HepG2 (cell line): ENCODE results near the gene TBCEL. TPM values are rescaled to one million over a fixed set of nuclear protein-coding genes. Genes with fewer than 3 reads are reported as not detected.

Experiments
- ATAC-seq: fragments of 200-7000 bp; cut with Tn5 transposase; 3 replicates; pipeline ENCODE4 v1.9.1; 2020; ENCODE audit warnings: mild to moderate bottlenecking, moderate library complexity
- BruUV-seq: library from RNA; stranded (reverse); fragments of 400-500 nt; replicated peaks from 2 replicates; lab custom pipeline; 2021; lab: Mats Ljungman, UMichigan
- CTCF ChIA-PET: fragments of 300-600 bp; formaldehyde crosslinking; extraction: SDS; loops from one replicate; lab custom pipeline; 2021; ENCODE audit warnings: low total read pairs, inconsistent platforms, low intra/inter-chr PET ratio; lab: Yijun Ruan, JAX
- POLR2A ChIA-PET: fragments of 350-600 bp; sonication (Branson Sonifier 250); formaldehyde crosslinking; loops from one replicate; lab custom pipeline; 2020; ENCODE audit warnings: antibody characterized with exemption, inconsistent platforms; lab: Yijun Ruan, JAX
- DNase-seq: peaks from one replicate; pipeline ENCODE4 v3.0.0-alpha.2; 2015; ENCODE audit warnings: low spot score
- FAIRE-seq: peaks from 3 replicates; lab custom pipeline; 2011; peaks lifted over from hg19 to GRCh38; lab: Jason Lieb, UNC
- H2AFZ ChIP-seq: one replicate; pipeline ENCODE4 v1.6.1; 2011; ENCODE audit warnings: low read length, inconsistent platforms
- H3K27ac ChIP-seq: fragments of 300-600 bp; 3 replicates; pipeline ENCODE4 v1.8.0; 2011; ENCODE audit warnings: mixed run types, mild to moderate bottlenecking, mixed read lengths, low read length, inconsistent platforms; ENCODE audit not compliant: insufficient read depth; ENCODE audit errors: extremely low read length
- H3K27me3 ChIP-seq, 2 experiments: fragments of 200-600 bp in 1 of 2; 2 replicates in 1 of 2; 3 replicates in 1 of 2; pipeline versions ENCODE4 v1.6.0 to v1.8.0; 2011; ENCODE audit warnings: low read length in 2 of 2, mild to moderate bottlenecking in 2 of 2, moderate library complexity in 2 of 2, inconsistent platforms in 1 of 2; ENCODE audit not compliant: insufficient read depth in 2 of 2, control insufficient read depth in 1 of 2
- H3K36me3 ChIP-seq, 2 experiments: fragments of 200-600 bp in 1 of 2; replicated peaks in 1 of 2; 2 replicates in 1 of 2; 3 replicates in 1 of 2; pipeline versions ENCODE4 v1.5.1 to v1.8.0; 2011; ENCODE audit warnings: low read length in 2 of 2, inconsistent platforms in 1 of 2; ENCODE audit not compliant: insufficient read depth in 2 of 2, control insufficient read depth in 1 of 2
- H3K4me1 ChIP-seq: 2 replicates; pipeline ENCODE4 v1.5.1; 2012; ENCODE audit warnings: low read length, inconsistent platforms; ENCODE audit not compliant: insufficient read depth
- H3K4me2 ChIP-seq: 2 replicates; pipeline ENCODE4 v1.6.0; 2011; ENCODE audit warnings: low read depth, low read length, inconsistent platforms
- H3K4me3 ChIP-seq, 3 experiments: fragments of 200-600 bp in 1 of 3; sonication (generic), shearing (Covaris generic) in 1 of 3; replicated peaks in 1 of 3; 2 replicates each; pipeline ENCODE4 v1.5.1; 2011 to 2016; ENCODE audit warnings: low read length in 3 of 3, inconsistent platforms in 2 of 3, low read depth in 2 of 3, mild to moderate bottlenecking in 2 of 3, control low read depth in 1 of 3, mixed read lengths in 1 of 3; ENCODE audit not compliant: insufficient read depth in 1 of 3
- H3K79me2 ChIP-seq: one replicate; pipeline ENCODE4 v1.6.1; 2011; ENCODE audit warnings: low read length, inconsistent platforms; ENCODE audit not compliant: insufficient read depth
- H3K9ac ChIP-seq: 2 replicates; pipeline ENCODE4 v1.6.0; 2011; ENCODE audit warnings: mild to moderate bottlenecking, low read depth, low read length, inconsistent platforms; ENCODE audit not compliant: insufficient read depth
- H3K9me3 ChIP-seq: 2 replicates; pipeline ENCODE4 v1.5.1; 2012; ENCODE audit warnings: mild to moderate bottlenecking, low read length
- H4K20me1 ChIP-seq: 2 replicates; pipeline ENCODE4 v1.6.0; 2011; ENCODE audit warnings: inconsistent platforms, mild to moderate bottlenecking, low read length, moderate library complexity; ENCODE audit not compliant: insufficient read depth
- CBX5 ChIP-seq: sonication (generic); formaldehyde crosslinking; IDR thresholded peaks from 2 replicates; pipeline ENCODE4 v1.4.0; 2020; ENCODE audit warnings: missing genetic modification reagents, borderline replicate concordance
- GABPB1 ChIP-seq: IDR thresholded peaks from 2 replicates; pipeline ENCODE4 v1.6.1; 2016; ENCODE audit warnings: mild to moderate bottlenecking, missing genetic modification reagents, moderate library complexity, missing compliant biosample characterization
- HNF4G ChIP-seq, 2 experiments: sonication (generic) in 1 of 2; formaldehyde crosslinking in 1 of 2; IDR thresholded peaks; 2 replicates each; pipeline versions ENCODE4 v1.4.0 to v1.6.1; 2011 to 2020; ENCODE audit warnings: borderline replicate concordance in 2 of 2, low read depth in 2 of 2, mild to moderate bottlenecking in 2 of 2, low read length in 1 of 2, missing genetic modification reagents in 1 of 2, moderate library complexity in 1 of 2
- ISX ChIP-seq: sonication (generic); formaldehyde crosslinking; conservative IDR thresholded peaks from 2 replicates; pipeline ENCODE4 v1.5.0; 2020; ENCODE audit warnings: missing genetic modification reagents
- JUN ChIP-seq: sonication (generic); formaldehyde crosslinking; IDR thresholded peaks from 2 replicates; pipeline ENCODE4 v1.4.0; 2020; ENCODE audit warnings: mild to moderate bottlenecking, missing genetic modification reagents
- JUND ChIP-seq: sonication (generic); formaldehyde crosslinking; IDR thresholded peaks from 2 replicates; pipeline ENCODE4 v1.8.0; 2022; ENCODE audit warnings: mild to moderate bottlenecking, missing genetic modification reagents
- MYNN ChIP-seq: sonication (generic); formaldehyde crosslinking; IDR thresholded peaks from 2 replicates; pipeline ENCODE4 v1.4.0; 2020; ENCODE audit warnings: mild to moderate bottlenecking, low read depth, missing genetic modification reagents
- PHF20 ChIP-seq: sonication (generic); formaldehyde crosslinking; IDR thresholded peaks from 2 replicates; pipeline ENCODE4 v1.5.0; 2020; ENCODE audit warnings: mild to moderate bottlenecking, missing genetic modification reagents
- POGK ChIP-seq: sonication (generic); formaldehyde crosslinking; conservative IDR thresholded peaks from 2 replicates; pipeline ENCODE4 v1.8.0; 2022; ENCODE audit warnings: mild to moderate bottlenecking, moderate library complexity, missing genetic modification reagents
- REL ChIP-seq: sonication (generic); formaldehyde crosslinking; conservative IDR thresholded peaks from 2 replicates; pipeline ENCODE4 v1.8.0; 2022; ENCODE audit warnings: mild to moderate bottlenecking, missing genetic modification reagents, moderate library complexity
- STAG1 ChIP-seq: sonication (generic); formaldehyde crosslinking; IDR thresholded peaks from 2 replicates; pipeline ENCODE4 v1.4.0; 2020; ENCODE audit warnings: missing genetic modification reagents
- STAT6 ChIP-seq: sonication (generic); formaldehyde crosslinking; IDR thresholded peaks from 2 replicates; pipeline ENCODE4 v1.4.0; 2020; ENCODE audit warnings: missing genetic modification reagents, mild to moderate bottlenecking, borderline replicate concordance
- ZMAT3 ChIP-seq: sonication (generic); formaldehyde crosslinking; conservative IDR thresholded peaks from 2 replicates; pipeline ENCODE4 v1.7.0; 2021; ENCODE audit warnings: missing genetic modification reagents
- ZNF329 ChIP-seq: sonication (generic); formaldehyde crosslinking; IDR thresholded peaks from 2 replicates; pipeline ENCODE4 v1.9.0; 2021; ENCODE audit warnings: low read depth, mild to moderate bottlenecking, missing genetic modification reagents
- ZNF563 ChIP-seq: sonication (generic); formaldehyde crosslinking; IDR thresholded peaks from 2 replicates; pipeline ENCODE4 v1.8.0; 2022; ENCODE audit warnings: mild to moderate bottlenecking, moderate library complexity, missing genetic modification reagents
- WGBS: methylation state at CpG from one replicate; pipeline ENCODE4 v1.1.6; 2017; ENCODE audit warnings: low lambda C conversion rate; 5-methylcytosine and 5-hydroxymethylcytosine counted together
- in situ Hi-C: cut with HindIII; loops from 2 replicates; pipeline ENCODE4 v1.10.0; 2017; ENCODE audit warnings: low pct_unique_long_range_greater_than_20kb; ENCODE audit not compliant: extremely low pct_ligation_motif_present
- intact Hi-C: fragments of 100-400 bp; cut with micrococcal nuclease; formaldehyde crosslinking; loops from one replicate; pipeline ENCODE4 v1.10.0; 2022; ENCODE audit not compliant: unreplicated experiment
- polyA plus RNA-seq, 8 experiments: library from polyadenylated mRNA; depleted of rRNA in 3 of 8; stranded (reverse) in 7 of 8; unstranded in 1 of 8; fragments of >200 nt; fragmentation: Illumina TruSeq in 4 of 8; extraction: Trizol in 4 of 8; gene quantifications; 2 replicates each; pipeline versions ENCODE4 v1.2.1 to v1.2.3, GENCODE V29; 2011 to 2016; ENCODE audit warnings: low read depth in 4 of 8, missing spikeins in 1 of 8, mixed read lengths in 1 of 8; ENCODE audit not compliant: insufficient read depth in 1 of 8
- total RNA-seq, 5 experiments: library from RNA; depleted of rRNA; stranded (reverse); fragments of >200 nt; fragmentation: Illumina TruSeq; extraction: Trizol; gene quantifications; 2 replicates each; pipeline ENCODE4 v1.2.3, GENCODE V29; 2016; ENCODE audit warnings: low read depth in 1 of 5

Gene TBCEL
- total and polyA plus RNA-seq, 2 of the 13 experiments (the other 11 are each of a cell fraction or from before 2014, with no cell fraction given) = 6.1 to 12.5 TPM

GRCh38 chr11:120978701-120979100 is 45.2 kb upstream of the TBCEL start (continued):
- no peak for TF ChIP-seq MYNN (CRISPR knock-in tag)
- TF ChIP-seq ZNF329 (CRISPR knock-in tag) = no peak
- no peak for TF ChIP-seq STAT6
- no peak for TF ChIP-seq ISX (CRISPR knock-in tag)
- no peak for TF ChIP-seq PHF20
- TF ChIP-seq ZMAT3 (CRISPR knock-in tag) = no peak
- no peak for TF ChIP-seq CBX5 (CRISPR knock-in tag)
- TF ChIP-seq REL (CRISPR knock-in tag) = no peak
- no peak for TF ChIP-seq JUND (CRISPR knock-in tag)

- BruUV-seq = no TSS peak
- in situ Hi-C loops (no loop called here), intact Hi-C loops (no loop called here)
- CTCF ChIA-PET = no interaction called here
- ATAC-seq (peak; percentile 99), DNase-seq (peak; percentile 15), FAIRE-seq (no peak)
- Histone ChIP-seq H3K27me3 (peaks cover 0 to 31% of the 10 kb centered on the region in 2 experiments; a peak in 4 of 5 replicates), H3K27ac (no peak overlapping the region), H3K9ac (no peak overlapping the region), H3K4me1 (peaks cover 19% of the 10 kb centered on the region), H3K4me2 (peak overlapping the region; percentile 73), H4K20me1 (no peaks in the 10 kb centered on the region; the same call in 1 of the 2 replicates), H3K36me3 (no peaks in the 10 kb centered on the region), H3K9me3 (no peaks in the 10 kb centered on the region), H3K79me2 (no peaks in the 10 kb centered on the region), H3K4me3 (peak overlapping the region; percentile 51 to 61 (median 53)), H2AFZ (no peak overlapping the region)
- WGBS = 2% methylated on average over 7 of the region's 72 CpGs
- POLR2A ChIA-PET = no interaction called here
- TF ChIP-seq POGK = 0 out of 2 replicates have a peak, but pooled peaks have one; percentile 43
- no peak for TF ChIP-seq JUN (CRISPR knock-in tag)
- no peak for TF ChIP-seq STAG1 (CRISPR knock-in tag)
- TF ChIP-seq ZNF563 (CRISPR knock-in tag) = 0 out of 2 replicates have a peak, but pooled peaks have one; percentile 29
- TF ChIP-seq HNF4G (IDR thresholded peaks at IDR 0.05; ENCODE audit: borderline replicate concordance, low read depth, low read length) = no peak
- 0 out of 2 replicates have a peak, but pooled peaks have one; percentile 38 for TF ChIP-seq HNF4G (CRISPR knock-in tag; IDR thresholded peaks at IDR 0.05; ENCODE audit: borderline replicate concordance, low read depth)
- peak; percentile 53; the same call in 1 of the 2 replicates for TF ChIP-seq GABPB1 (CRISPR knock-in tag)
These were observed 38.0 kb upstream of the TBCEL start for GRCh38 chr11:120985718-120986569.
